ENCODE results near the gene B9D2. TPM values are rescaled to one million over a fixed set of nuclear protein-coding genes. Genes with fewer than 3 reads are reported as not detected.
A peak's percentile ranks its signal among the peaks of the same experiment; 100 is the strongest.

B9D2 gene, protein sequence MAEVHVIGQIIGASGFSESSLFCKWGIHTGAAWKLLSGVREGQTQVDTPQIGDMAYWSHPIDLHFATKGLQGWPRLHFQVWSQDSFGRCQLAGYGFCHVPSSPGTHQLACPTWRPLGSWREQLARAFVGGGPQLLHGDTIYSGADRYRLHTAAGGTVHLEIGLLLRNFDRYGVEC
- total RNA-seq (2014; rRNA removed) (3.8 and 4.4 TPM in 2 replicates), Bru-seq, nascent RNA (percentile 43 among the genes with signal in this experiment), BruChase-seq, experiment 1, labeled RNA remaining after a 6-hour chase (percentile 53 among the genes with signal in this experiment), BruChase-seq, experiment 2, labeled RNA remaining after a 2-hour chase (percentile 52 among the genes with signal in this experiment)
- long read RNA-seq, partial matches to known transcripts: 2 of 6 reads
- long read RNA-seq, other reads (novel, unspliced or antisense): 2 of 6 reads

DNA sequence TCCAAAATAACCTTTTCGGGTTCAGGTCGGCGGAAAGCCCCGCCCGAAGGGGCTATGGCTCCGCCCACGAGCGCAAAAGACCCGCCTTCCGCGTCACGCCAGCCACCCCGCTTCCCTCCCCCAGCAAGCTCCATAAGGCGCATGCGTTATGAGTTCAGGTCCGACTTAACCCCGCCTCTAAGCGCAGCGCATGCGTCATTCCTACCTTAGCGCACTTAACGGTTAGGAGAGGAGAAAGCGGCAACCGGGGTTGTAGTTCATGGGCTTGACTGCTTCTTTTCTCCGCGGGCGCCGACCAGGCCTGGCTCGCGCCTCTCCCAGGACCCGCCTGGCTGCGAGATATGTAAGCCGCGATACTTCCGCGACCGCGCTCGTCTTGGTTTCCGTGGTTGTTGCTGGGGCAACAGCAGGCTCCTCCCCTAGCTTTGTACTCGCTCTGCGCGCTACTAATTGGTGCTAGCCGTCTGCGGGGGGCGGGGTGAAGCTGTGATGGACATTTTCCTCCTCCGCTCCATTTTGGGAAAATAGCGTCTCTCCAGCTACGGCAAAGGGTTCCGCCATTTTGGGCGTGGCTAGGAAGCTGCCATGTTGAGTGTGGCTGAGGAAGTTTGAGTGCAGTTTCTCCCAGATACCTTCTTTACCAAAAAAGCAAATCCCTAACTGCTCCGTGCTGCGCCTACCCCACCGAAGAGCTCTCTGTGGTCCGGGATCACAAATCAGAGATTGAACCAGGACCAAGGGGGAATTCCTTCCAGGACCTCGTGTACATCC, at the start of gene B9D2:
TSS of gene B9D2 (minus strand) at position 397 of the 771 bp plus-strand sequence. CDS start 630 bp downstream, outside the sequence.
- no peak for TF ChIP-seq EZH2phosphoT487 (IDR thresholded peaks at IDR 0.05; ENCODE audit: borderline replicate concordance, low read length)
- TF ChIP-seq, protein P1, sequence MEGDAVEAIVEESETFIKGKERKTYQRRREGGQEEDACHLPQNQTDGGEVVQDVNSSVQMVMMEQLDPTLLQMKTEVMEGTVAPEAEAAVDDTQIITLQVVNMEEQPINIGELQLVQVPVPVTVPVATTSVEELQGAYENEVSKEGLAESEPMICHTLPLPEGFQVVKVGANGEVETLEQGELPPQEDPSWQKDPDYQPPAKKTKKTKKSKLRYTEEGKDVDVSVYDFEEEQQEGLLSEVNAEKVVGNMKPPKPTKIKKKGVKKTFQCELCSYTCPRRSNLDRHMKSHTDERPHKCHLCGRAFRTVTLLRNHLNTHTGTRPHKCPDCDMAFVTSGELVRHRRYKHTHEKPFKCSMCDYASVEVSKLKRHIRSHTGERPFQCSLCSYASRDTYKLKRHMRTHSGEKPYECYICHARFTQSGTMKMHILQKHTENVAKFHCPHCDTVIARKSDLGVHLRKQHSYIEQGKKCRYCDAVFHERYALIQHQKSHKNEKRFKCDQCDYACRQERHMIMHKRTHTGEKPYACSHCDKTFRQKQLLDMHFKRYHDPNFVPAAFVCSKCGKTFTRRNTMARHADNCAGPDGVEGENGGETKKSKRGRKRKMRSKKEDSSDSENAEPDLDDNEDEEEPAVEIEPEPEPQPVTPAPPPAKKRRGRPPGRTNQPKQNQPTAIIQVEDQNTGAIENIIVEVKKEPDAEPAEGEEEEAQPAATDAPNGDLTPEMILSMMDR (conservative IDR thresholded peaks at IDR 0.05; ENCODE audit: low read depth, low read length): no peak
- no peak for TF ChIP-seq EZH2 (IDR thresholded peaks at IDR 0.05; ENCODE audit: low read length, unreplicated experiment)
- DNase-seq: peak; percentile 95

GRCh38 chr19:41412953-41413352, 49.0 kb upstream of the B9D2 start:
- Histone ChIP-seq H3K4me2 (ENCODE audit: low read length) (no peak overlapping the region), H3K36me3 (ENCODE audit: low read depth, low read length) (no peaks in the 10 kb centered on the region), H3F3A (ENCODE audit: low read length, unreplicated experiment) (no peaks in the 10 kb centered on the region), H3K27me3 (ENCODE audit: low read length) (no peaks in the 10 kb centered on the region), H3K9me2 (replicated peaks; ENCODE audit: low read length) (no peaks in the 10 kb centered on the region), H4K20me1 (ENCODE audit: low read length) (no peaks in the 10 kb centered on the region), H3K4me3 (ENCODE audit: low read length) (no peak overlapping the region), H3K79me2 (ENCODE audit: low read length) (no peaks in the 10 kb centered on the region), H3K9me3 (ENCODE audit: low read length) (no peaks in the 10 kb centered on the region), H2AFZ (ENCODE audit: low read length) (no peak overlapping the region), H3K9ac (ENCODE audit: low read length) (no peak overlapping the region), H3K4me1 (ENCODE audit: insufficient read depth, low read length) (peaks cover 9% of the 10 kb centered on the region), H3K27ac (ENCODE audit: low read length) (no peak overlapping the region)
- ChIA-PET POLR2A (ENCODE audit: unreplicated experiment) (no interaction called here), CTCF (no interaction called here)
- ATAC-seq: no peak
- no peak for DNase-seq
- intact Hi-C loops (cut with micrococcal nuclease): no loop called here
- TF ChIP-seq, protein P1 (conservative IDR thresholded peaks at IDR 0.05; ENCODE audit: low read depth, low read length): no peak
- TF ChIP-seq EZH2 (IDR thresholded peaks at IDR 0.05; ENCODE audit: low read length, unreplicated experiment): no peak
- no peak for TF ChIP-seq EZH2phosphoT487 (IDR thresholded peaks at IDR 0.05; ENCODE audit: borderline replicate concordance, low read length)
- no TSS peak for BruUV-seq (replicated peaks)

More for the DNA sequence above, at the start of gene B9D2:
- H3K79me2 ChIP-seq (ENCODE audit: low read length): peaks cover 15% of the 10 kb centered on the region
- H3F3A ChIP-seq (ENCODE audit: low read length, unreplicated experiment): no peaks in the 10 kb centered on the region
- POLR2A ChIA-PET (ENCODE audit: unreplicated experiment): interaction anchor here (0.6 to 0.7 kb wide), 5 partner anchors 8 to 1273 kb away, joined by 3 to 5 read pairs (median 3); partner anchors contain the start of gene HNRNPUL1
- H4K20me1 ChIP-seq (ENCODE audit: low read length): no peaks in the 10 kb centered on the region
- H2AFZ ChIP-seq (ENCODE audit: low read length): peak within 1 kb of the TSS; percentile 95
- H3K9me2 ChIP-seq (replicated peaks; ENCODE audit: low read length): no peaks in the 10 kb centered on the region
- H3K4me3 ChIP-seq (ENCODE audit: low read length): peak within 1 kb of the TSS; percentile 86
- H3K9ac ChIP-seq (ENCODE audit: low read length): peak within 1 kb of the TSS; percentile 90
- CTCF ChIA-PET: interaction anchor here (0.9 kb wide), 1 partner anchor 10 kb away, joined by 3 read pairs; the partner anchor contains the start of gene TGFB1
- peaks cover 30% of the 10 kb centered on the region for H3K4me1 ChIP-seq (ENCODE audit: insufficient read depth, low read length)
- H3K4me2 ChIP-seq (ENCODE audit: low read length): peak within 1 kb of the TSS; percentile 98
- peak; percentile 95 for ATAC-seq
- no peaks in the 10 kb centered on the region for H3K36me3 ChIP-seq (ENCODE audit: low read depth, low read length)
- TSS peak; percentile 88 for BruUV-seq (replicated peaks)
- peak within 1 kb of the TSS; percentile 88 for H3K27ac ChIP-seq (ENCODE audit: low read length)
- H3K9me3 ChIP-seq (ENCODE audit: low read length): no peaks in the 10 kb centered on the region
- no peaks in the 10 kb centered on the region for H3K27me3 ChIP-seq (ENCODE audit: low read length)
- intact Hi-C loops (cut with micrococcal nuclease): no loop called here

Data from PC-3 (cell line).